GM12872 (cell line): Measurements from ENCODE around the gene EPHB1.

ENCODE experiments used
- CTCF ChIP-seq: IDR thresholded peaks from 3 replicates; pipeline ENCODE4 v1.5.1; 2011; ENCODE audit warnings: low read depth, mild to moderate bottlenecking, low read length, moderate library complexity; ENCODE audit not compliant: insufficient read depth

The EPHB1 gene

GRCh38 chr3:134970895-134971294 is 175.8 kb downstream of the EPHB1 start:
- TF ChIP-seq CTCF = no peak

DNA sequence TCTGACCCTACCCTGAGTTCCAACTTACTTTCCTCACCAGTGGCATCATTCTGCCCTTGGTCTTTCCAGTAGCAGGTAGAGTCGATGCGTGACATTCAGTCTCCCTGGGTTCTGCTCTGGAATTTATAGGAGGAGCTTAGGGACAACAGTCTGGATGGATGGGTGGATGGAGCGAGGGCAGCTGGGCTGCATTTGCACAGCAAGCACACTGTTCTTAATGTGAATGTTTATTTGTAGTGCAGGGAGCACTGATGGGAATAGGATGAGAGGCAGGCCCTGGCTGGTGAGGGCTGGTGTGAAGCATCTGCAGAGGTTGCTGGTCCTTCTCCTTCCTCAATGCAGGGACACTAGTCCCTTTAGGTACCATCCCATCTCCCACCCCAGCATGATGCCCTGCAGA is 176.2 kb downstream of the EPHB1 start:
- no peak for TF ChIP-seq CTCF

GRCh38 chr3:134972836-134973455 is 177.9 kb downstream of the EPHB1 start:
- no peak for TF ChIP-seq CTCF

DNA sequence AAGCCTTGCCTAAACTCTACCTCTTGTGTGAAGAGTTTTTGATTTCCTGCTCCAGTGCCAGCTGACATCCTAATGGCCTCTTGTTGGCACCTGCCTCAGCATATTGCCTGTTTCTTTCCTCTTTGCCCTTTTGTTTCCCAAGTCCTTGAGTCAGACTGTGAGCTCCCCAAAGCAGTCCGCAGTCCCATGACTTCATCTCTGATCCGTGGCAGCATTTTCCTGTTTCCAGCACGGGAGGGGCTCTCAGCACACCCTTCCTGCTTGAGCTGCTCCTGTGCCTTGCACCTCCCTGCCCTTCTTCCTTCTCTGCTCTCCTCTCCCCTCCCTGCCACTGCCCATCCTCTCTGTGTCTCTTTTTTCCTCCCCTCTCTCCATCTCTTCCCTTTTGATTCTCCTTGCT is 179.6 kb downstream of the EPHB1 start:
- TF ChIP-seq CTCF = no peak

- TF ChIP-seq CTCF = no peak
These were observed 181.9 kb downstream of the EPHB1 start for GRCh38 chr3:134976948-134977347.

GRCh38 chr3:134978658-134979057 is 183.6 kb downstream of the EPHB1 start:
- TF ChIP-seq CTCF = no peak

GRCh38 chr3:134985864-134986715 is 191.0 kb downstream of the EPHB1 start:
- TF ChIP-seq CTCF = no peak
